Cortex of kidney (tissue), 1 donor: Measurements from ENCODE around the gene UFSP2.

ENCODE experiments used
- DNase-seq: peaks from one replicate; lab custom pipeline; 2025; lab: John Stamatoyannopoulos, UW

Gene UFSP2

GRCh38 chr4:185426960-185427688, 1.4 kb upstream of the UFSP2 start:
- DNase-seq, result no peak

- DNase-seq, result no peak
Observed at GRCh38 chr4:185424905-185425646, 688 bp downstream of the UFSP2 start.

GRCh38 chr4:185421366-185422124, 4.2 kb downstream of the UFSP2 start:
- DNase-seq, result no peak

- no peak for DNase-seq
Observed at GRCh38 chr4:185416955-185417354, 8.8 kb downstream of the UFSP2 start.

- DNase-seq, result no peak
Observed at GRCh38 chr4:185412412-185412811, 13.4 kb downstream of the UFSP2 start.

GRCh38 chr4:185411849-185412248, 13.9 kb downstream of the UFSP2 start:
- no peak for DNase-seq

- DNase-seq, result no peak
Observed at GRCh38 chr4:185408432-185408831, 17.3 kb downstream of the UFSP2 start.

GRCh38 chr4:185405296-185405999, 20.3 kb downstream of the UFSP2 start:
- no peak for DNase-seq

GRCh38 chr4:185404031-185404430, 21.7 kb downstream of the UFSP2 start:
- no peak for DNase-seq

GRCh38 chr4:185399466-185399865, 26.3 kb downstream of the UFSP2 start:
- no peak for DNase-seq

- DNase-seq, result no peak
Observed at GRCh38 chr4:185398618-185399017, 27.1 kb downstream of the UFSP2 start.

GRCh38 chr4:185396724-185397385, 28.9 kb downstream of the UFSP2 start, which contains the start of gene ANKRD37:
TSS of gene ANKRD37 (plus strand) at chr4:185396841. CDS start at chr4:185396924, 83 bp downstream.
- DNase-seq, result no peak

- peak; percentile 88 for DNase-seq
Observed at GRCh38 chr4:185395956-185396723, 29.6 kb downstream of the UFSP2 start.

- no peak for DNase-seq
Observed at GRCh38 chr4:185395238-185395955, 30.4 kb downstream of the UFSP2 start, which contains the start of gene LRP2BP. TSS of gene LRP2BP (minus strand) at chr4:185395924. CDS start at chr4:185378186, 17,738 bp downstream.

GRCh38 chr4:185394568-185395237, 31.1 kb downstream of the UFSP2 start:
- no peak for DNase-seq

- no peak for DNase-seq
Observed at GRCh38 chr4:185392156-185392555, 33.6 kb downstream of the UFSP2 start.

GRCh38 chr4:185390941-185391340, 34.8 kb downstream of the UFSP2 start:
- no peak for DNase-seq

- no peak for DNase-seq
Observed at GRCh38 chr4:185387957-185388356, 37.8 kb downstream of the UFSP2 start.

GRCh38 chr4:185384930-185385331, 40.8 kb downstream of the UFSP2 start:
- DNase-seq, result no peak
